GDM1 (cell line): ENCODE results near the gene ENTPD8.
"Not testable (repeated sequence)": the region's sequence is repeated elsewhere in the genome, so short reads cannot be mapped to it uniquely, and the experiment has no call there.

Experiments
- DNase-seq: peaks from one replicate; lab custom pipeline; 2025; lab: John Stamatoyannopoulos, UW

Gene ENTPD8

GRCh38 chr9:137458194-137459151, 17.3 kb upstream of the ENTPD8 start:
- no peak for DNase-seq

DNA sequence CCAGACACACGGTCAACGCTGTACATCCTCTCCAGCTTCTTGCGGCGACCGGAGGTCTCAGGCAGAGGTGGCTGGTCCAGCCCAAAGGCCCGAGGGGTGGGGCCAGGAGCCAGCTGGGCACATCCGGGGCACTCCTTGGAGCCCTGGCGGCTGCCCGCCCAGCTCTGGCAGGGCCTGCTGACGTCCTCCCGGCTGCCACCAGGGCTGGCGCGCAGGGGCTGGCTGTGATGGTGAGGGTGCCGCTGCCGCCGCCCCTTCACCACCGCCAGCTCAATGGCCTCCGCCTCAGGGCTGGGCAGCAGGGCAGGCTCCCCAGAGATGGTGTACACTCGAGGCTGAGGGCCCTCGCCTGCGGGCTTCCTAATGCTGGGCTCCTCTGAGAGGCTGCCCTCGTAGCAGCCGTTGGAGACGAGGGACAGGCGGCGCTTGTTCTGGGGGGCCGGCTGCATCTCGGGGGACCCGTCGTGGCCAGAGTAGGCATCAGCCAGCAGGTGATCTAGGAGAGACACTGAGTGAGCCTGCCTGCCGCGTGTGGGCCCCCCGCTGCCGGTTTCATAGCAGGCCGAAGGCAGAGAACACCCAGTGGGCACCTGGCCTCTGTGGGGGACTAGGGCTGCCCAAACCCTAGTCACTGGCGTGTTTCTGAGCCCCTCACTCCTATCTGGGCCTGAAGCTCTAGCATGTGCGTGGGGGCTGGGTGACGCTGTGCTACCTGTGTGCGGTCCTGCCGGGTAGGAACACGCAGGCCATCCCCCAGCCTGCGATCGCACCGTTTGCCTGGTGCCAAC, 16.4 kb upstream of the ENTPD8 start:
- DNase-seq: no peak

DNA sequence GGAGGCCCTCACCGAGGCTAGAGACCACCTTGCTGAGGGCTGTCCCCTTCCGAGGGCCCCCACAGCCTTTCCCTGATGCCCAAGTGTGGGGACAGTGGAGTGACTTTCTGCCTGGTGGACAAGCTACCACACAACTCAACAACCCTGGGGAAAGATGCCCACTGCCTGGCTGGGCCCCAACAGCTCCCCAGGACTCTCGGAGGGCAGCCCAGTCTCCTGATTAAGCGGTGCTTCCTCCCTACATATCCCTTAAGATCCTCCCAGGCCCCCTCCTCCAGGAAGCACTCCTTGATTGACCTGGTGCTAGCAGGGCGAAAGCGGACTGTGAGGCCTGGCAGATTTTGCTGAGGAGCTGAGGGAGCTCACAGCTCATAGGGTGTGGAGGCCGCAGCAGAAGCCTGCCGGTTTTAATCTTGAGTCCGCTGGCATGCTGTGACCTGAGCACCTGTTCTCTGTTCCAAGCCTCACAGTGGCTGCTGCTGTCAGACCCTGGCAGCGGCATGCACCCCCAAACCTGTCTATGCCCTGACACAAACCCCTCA, 15.8 kb upstream of the ENTPD8 start:
- no peak for DNase-seq

DNA sequence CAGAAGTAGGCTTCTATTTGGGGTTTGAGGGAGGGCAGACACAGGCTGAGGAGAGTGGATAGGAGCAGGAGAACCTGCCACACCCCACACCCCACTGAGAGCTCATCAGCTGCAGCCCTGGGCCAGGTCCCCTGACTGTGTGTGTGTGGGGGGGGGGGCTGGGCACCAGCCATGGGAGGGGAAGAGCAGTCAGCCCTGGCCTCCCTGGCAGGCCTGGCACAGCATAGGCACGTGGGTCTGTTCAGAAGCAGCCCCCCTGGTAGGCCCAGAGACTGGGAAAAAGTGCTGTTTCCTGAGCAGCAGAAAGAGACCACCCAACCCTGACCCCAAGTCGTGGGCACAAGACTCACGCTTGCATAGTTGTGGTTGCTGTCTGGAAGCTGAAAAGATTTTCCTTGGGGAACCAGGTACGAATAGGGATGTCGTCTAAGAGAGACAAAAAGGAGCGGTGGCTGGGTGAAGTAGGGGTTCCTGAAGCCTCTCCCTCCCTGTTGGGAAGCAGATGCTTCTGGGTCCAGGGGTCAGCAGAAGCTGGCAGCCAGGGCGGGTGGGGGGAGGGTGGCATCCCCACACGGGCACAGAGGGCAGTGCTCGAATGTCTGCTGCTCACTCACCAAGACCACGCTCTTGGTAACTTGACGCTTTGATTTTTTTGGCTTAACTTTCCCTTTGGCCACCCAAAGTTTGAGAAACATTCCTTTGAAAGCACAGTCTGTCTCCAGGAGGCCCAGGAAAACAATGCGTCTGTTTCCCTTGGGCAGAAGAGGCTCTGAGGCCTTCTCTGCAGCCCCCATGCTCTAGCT, 15.1 kb upstream of the ENTPD8 start:
- DNase-seq: no peak

DNA sequence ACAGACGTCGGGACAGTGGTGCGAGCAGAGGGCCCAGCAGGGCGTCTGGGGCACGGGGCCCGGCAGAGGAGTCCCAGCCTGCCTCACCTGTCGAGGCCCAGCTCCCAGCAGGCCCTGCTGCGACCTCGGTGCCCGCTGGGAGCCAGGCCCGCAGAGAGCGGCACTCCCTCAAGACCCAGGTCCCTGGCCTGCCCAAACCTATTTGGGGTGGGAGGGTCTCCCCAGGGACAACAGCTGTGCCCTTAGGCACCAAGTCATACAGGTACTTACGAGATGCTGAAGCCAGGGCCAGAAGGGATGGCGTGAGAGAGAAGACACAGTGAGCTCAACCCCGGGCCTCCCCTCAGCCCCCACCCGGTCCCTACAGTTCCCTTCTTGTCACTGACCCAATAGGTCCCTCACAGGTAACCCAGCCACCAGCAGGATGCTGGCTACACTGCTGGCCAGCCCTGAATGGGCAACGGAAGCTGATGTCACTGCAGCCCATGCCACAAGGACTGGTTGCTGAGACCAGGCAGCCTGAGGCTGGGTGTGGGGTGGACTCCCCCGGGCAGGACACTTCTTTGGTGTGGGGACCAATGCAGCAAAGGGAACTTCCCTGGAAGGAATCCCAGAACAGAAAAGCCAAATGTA, 14.3 kb upstream of the ENTPD8 start:
- no peak for DNase-seq

GRCh38 chr9:137454597-137455358, 13.6 kb upstream of the ENTPD8 start:
- no peak for DNase-seq

DNA sequence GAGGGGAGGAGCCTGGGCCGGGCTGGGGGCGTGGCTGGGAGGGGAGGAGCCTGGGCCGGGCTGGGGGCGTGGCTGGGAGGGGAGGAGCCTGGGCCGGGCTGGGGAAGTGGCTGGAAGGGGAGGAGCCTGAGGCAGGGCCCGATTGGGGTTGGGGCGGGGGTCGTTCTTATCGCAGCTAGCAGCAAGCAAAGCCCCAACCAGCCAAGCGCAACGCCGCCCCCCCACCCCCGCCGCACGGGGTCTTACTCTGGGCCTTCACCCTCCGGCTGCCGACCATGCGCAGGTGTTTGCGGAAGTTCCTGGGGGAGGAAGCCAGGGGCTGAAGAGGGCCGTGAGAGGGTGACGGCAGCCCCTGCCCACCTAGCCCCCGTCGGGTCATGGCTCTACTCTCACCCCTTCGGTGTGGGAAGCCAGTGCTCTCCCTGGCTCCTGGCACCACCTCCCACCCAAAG, 13.0 kb upstream of the ENTPD8 start:
- no peak for DNase-seq

GRCh38 chr9:137453643-137454081, 12.5 kb upstream of the ENTPD8 start:
- DNase-seq: no peak

DNA sequence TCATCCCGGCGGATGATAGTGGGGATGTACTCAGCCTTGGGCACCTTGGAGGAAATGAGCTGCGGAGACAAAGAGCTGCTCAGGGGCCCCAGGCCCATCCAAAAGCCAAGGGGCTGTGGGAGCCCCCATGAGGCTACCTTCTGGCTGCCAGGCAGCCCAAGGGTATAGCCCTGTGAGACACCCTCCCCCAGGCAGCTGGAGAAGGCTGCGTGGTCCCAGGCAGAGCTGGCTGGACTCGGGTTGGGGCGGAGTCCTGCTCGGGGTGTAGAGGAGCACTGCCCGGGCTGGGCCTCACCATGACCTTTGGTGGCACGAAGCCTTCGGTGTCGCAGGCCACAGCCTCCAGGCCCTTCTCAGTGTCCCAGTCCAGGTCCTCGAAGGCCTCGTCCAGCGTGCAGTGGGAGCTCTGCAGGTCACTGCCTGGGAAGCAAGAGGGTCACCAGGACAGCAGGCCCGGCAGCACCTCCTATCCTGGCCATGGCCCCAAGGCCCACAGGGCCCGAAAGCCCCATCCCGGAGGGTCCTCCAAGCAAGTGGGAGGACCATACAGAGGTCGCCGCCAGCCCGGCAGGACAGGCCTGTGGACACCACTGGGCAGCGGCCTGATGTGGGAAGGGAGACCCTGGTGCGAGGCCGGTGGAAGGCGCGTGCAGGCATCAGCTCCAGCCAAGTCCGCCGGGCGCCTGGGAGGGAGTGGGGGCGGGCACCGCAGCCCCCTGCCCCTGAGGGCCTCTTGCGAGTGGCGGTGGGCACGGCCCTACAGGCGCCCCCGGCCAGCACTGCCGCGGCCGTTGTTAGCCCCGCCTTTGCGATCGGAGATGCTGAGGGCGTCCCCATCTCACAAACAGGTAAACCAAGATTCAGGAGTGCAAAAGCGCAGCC, 11.8 kb upstream of the ENTPD8 start:
- no peak for DNase-seq

- DNase-seq: peak; percentile 32
Observed at GRCh38 chr9:137452006-137452760, 11.0 kb upstream of the ENTPD8 start.

DNA sequence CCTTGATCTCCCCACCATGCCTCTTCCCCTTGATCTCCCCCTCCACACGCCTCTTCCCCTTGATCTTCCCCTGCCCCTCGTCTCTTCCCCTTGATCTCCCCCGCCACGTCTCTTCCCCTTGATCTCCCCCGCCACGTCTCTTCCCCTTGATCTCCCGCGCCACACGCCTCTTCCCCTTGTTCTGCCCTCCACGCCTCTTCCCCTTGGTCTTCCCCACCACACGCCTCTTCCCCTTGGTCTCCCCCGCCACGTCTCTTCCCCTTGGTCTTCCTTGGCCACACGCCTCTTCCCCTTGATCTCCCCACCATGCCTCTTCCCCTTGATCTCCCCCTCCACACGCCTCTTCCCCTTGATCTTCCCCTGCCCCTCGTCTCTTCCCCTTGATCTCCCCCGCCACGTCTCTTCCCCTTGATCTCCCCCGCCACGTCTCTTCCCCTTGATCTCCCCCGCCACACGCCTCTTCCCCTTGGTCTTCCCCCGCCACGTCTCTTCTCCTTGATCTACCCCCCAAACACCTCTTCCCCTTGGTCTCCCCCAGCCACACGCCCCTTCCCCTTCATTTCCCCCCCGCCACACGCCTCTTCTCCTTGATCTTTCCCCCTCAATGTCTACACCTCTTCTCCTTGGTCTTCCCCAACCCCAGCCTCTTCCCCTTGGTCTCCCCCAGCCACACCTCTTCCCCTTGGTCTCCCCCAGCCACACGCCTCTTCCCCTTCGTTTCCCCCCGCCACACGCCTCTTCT, 10.3 kb upstream of the ENTPD8 start:
- not testable (repeated sequence) for DNase-seq

- DNase-seq: not testable (repeated sequence)
Observed at GRCh38 chr9:137450539-137451222, 9.5 kb upstream of the ENTPD8 start.

DNA sequence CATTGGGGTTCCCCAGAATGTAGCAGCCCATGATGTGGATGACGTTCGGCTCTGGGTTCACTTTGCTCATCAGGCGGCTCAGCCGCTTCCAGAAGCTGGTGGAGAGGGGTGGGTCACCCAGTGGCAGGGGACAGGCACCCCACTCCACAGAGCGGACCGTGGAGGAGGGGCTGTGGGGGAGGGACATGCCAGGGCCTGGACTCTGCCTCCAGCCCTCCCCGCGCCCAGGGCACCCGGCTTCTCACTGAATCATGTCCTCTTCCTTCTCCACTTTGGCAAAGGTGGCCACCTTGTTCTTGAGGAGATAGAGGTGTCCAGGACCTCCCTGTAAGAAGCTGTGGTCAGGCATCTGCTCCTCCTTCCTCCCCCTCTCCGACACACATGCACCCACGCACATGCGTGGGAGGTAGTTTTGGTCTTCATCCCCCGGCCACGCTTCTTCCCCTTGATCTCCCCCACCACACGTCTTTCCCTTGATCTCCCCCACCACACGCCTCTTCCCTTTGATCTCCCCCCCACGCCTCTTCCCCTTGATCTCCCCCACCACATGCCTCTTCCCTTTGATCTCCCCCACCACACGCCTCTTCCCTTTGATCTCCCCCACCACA, 8.9 kb upstream of the ENTPD8 start:
- no peak for DNase-seq

- DNase-seq: no peak
Observed at GRCh38 chr9:137449081-137449844, 8.1 kb upstream of the ENTPD8 start.

DNA sequence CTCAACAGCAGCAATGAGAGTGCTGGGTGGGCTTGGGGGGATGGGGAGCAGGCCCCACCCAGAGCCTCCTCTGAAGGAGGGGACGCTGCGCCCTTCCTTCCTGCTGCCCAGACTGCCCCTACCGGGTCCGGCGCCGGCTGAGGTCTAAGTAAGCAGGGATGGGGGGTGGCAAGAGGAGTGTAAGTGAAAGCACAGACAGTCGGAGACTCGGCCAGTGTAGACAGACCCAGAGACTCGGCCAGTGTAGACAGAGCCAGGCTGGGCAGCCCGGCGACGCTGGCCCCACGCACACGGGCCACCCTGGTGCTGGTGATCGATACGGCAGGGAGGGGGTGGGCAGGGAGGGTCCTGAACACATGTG, 7.4 kb upstream of the ENTPD8 start:
- DNase-seq: no peak
